ENCODE measurements around the gene PLEKHH2. TPM values are rescaled to one million over a fixed set of nuclear protein-coding genes. Genes with fewer than 3 reads are reported as not detected.
A peak's percentile ranks its signal among the peaks of the same experiment; 100 is the strongest.
"Not testable (repeated sequence)": the region's sequence is repeated elsewhere in the genome, so short reads cannot be mapped to it uniquely, and the experiment has no call there.

The PLEKHH2 gene
- 1.6 TPM for total RNA-seq

DNA sequence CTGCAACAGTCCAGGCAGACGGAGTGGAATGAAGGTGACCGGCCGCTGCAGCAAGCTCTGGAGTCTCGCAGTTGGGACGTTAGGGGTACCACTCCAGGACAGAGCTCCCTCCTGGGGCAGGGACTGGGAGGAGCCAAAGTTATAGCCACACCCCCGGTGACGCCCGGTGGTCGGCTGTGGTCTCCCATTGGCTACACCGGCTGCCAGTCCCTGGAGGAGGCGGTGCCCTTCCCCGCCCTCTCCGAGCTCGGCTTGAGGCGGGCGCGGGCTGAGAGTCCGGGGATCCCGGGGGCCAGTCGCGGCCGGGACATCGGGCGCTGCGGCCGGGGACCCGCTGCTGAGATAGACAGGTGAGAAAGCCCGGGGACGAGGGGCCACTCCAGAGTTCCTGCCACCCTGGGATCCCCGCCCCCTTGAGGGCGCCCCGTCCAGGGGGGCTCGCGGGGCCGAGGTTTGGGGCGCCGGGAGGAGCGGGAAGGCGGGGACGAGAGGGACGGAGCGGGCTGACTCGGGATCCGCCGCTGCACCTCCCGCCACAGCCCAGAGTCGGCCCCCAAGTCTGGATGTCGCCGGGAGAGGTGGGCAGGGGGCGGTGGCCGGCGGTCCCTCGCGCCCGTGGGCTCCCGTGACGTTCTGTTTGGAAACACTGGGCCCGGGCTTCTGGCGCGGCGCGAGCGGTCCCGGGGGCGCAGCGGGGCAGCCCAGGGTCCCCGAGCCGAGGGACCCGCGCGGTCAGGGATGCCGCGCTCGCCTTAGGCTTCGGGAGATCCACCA, at the start of gene PLEKHH2:
Gene PLEKHH2 (plus strand): TSS at position 231 of the 774 bp plus-strand sequence. CDS start 7,414 bp downstream, outside the sequence.
- peak; percentile 99 for ATAC-seq

DNA sequence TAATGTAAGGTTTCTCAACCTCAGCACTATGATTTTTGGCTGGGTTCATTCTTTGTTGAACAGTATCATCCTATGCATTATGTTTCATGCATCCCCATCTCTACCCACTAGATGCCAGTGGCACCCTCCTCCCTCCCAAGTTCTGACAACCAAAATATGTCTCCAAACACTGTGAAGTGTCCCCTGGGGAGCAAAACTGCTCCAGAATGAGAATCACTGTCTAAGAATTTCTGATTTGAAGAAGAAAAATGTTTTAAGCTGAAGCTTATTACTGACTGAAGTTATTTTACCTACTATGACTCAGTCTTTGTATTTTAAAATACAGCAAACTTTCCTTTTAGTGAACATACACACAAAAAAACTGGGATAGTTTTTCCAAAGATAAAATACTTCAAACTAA, 44.6 kb upstream of the PLEKHH2 start:
- ATAC-seq (no peak), DNase-seq (ENCODE audit: low spot score) (no peak)

More for the DNA sequence above, at the start of gene PLEKHH2:
- peak; percentile 86 for DNase-seq (ENCODE audit: low spot score)

DNA sequence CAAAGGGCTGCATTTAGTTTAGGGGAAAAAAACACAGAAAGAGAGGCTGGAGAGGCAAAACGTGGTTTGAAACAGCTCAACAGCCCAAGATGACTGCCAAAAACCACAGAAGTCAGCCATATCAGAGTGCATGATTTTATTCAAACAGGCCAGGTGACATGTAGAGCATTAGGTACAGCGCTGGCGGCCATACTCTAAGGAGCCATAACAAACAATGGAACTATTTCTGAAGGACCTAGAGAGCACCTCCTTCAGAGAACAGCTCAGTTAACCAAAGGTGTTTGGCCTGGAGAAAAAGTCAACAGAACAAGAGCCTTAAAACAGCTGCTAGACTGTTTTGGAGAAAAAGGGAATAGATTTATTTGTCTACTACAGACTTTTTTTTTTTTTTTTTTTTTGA, 43.8 kb upstream of the PLEKHH2 start:
- DNase-seq (ENCODE audit: low spot score) = no peak
- ATAC-seq = no peak

DNA sequence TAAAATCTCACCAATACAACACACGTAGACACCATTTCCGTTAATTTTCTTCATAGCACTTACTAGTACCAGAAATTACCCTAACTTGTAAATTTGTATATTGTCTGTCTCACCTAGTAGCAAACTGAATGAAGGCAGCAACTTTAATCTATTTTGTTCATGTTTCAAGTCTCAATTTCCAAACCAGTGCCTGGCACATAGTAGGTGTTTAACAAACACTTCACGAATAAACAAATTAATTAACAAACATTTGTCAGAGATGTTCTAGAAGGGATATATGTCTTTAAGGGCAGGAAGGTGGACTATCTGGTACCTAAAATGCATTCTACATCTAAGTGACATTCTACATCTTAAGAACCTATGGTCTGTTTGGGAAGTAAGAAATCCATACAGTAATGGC, 42.2 kb upstream of the PLEKHH2 start:
- ATAC-seq = no peak
- no peak for DNase-seq (ENCODE audit: low spot score)

DNA sequence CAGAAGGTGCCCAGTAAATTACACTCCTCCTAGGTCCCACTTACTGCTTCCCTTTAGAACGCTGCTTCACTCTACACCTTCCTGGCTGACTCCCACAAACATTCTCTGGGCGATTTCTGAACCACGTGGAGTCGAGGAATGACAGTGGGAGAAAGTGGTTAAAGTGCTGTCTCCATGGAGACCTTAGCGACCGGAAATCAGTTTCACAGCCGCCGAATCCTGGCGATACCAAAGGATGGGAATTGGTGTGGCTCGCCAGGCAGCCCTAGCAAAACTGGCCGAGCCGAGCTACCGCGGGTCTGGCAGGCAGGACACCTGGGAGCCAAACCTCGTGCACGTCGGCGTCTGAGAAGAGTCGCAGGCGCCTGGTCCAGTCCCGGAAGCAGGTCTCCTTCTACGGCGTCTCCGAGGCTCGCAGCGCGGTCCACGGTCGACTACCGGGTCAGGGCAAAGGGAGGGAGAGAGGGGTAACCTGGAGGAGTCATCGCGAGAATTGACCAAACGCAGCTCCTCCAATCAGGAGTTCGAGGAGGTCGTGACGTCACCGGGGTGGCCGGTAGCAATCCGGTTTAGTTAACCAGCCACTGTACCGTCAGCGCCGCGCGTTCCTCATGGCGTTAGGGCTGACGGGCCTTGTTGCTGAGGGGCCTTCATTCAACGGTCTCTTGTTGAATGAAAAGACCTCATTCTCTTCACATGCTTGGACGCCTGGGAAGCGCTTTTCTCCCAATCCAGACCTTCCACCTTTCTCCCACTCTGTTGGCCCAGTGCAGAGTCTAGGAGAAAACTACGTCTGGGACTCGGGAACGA, 41.3 kb upstream of the PLEKHH2 start, which contains the start of gene THADA:
Gene THADA (minus strand): TSS at position 436 of the 810 bp plus-strand sequence. CDS start 3,646 bp downstream, outside the sequence.
- peak; percentile 99 for DNase-seq (ENCODE audit: low spot score)

DNA sequence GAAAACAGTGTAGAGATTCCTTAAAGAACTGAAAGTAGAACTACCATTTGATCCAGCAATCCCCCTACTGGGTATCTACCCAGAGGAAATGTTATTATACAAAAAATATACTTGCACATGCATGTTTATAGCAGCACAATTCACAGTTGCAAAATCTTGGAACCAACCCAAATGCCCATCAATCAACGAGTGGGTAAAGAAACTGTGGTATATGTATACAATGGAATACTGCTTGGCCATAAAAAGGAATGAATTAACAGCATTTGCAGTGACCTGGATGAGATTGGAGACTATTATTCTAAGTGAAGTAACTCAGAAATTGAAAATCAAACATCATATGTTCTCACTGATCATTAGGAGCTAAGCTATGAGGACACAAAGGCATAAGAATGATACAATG, 36.5 kb upstream of the PLEKHH2 start:
- ATAC-seq = not testable (repeated sequence)

More for the DNA sequence above, 41.3 kb upstream of the PLEKHH2 start, which contains the start of gene THADA:
- ATAC-seq = peak; percentile 97

DNA sequence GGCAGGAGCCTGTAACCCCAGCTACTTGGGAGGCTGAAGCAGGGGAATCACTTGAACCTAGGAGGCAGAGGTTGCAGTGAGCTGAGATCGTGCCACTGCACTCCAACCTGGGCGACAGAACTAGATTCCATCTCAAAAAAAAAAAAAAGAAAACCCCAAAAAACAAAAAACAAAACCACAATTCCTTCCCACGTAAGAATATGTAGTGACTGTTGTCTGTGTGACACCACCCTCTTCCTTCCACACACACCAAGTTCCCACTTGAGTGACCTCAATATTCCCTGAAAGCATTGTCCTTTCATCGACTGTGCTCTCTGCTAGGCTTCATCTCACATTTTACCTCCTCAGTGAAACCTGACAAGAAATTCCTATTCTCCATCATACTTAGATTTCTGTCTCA, 32.4 kb upstream of the PLEKHH2 start:
- DNase-seq (ENCODE audit: low spot score) (no peak), ATAC-seq (no peak)

More for the DNA sequence above, 36.5 kb upstream of the PLEKHH2 start:
- not testable (repeated sequence) for DNase-seq (ENCODE audit: low spot score)

DNA sequence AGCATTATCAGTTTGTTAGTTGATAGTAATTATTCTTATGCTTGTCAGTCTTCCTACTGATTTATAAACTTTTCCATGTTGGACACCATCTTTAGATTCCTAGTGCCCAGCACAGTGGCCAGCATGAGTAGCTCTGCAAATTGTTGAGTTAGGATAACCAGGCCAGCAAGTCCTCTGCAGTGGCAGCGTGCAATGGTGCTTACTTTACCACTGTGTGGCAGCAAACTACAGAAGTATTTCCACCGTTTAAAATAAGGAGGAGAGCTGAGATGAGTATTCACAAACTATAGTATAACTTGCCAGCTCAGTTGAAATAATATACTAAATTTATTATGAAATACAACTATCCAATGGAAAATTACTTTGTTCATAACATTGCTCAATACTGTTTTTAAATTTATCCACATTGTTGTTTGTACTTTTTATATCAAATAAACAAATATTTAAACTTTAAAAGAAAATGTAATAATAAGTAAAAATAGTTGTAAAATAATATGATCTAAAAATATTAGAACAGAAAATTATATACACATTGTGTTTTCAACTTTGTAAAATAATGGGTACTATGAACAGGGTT, 31.9 kb upstream of the PLEKHH2 start:
- ATAC-seq = peak; percentile 83
- no peak for DNase-seq (ENCODE audit: low spot score)

DNA sequence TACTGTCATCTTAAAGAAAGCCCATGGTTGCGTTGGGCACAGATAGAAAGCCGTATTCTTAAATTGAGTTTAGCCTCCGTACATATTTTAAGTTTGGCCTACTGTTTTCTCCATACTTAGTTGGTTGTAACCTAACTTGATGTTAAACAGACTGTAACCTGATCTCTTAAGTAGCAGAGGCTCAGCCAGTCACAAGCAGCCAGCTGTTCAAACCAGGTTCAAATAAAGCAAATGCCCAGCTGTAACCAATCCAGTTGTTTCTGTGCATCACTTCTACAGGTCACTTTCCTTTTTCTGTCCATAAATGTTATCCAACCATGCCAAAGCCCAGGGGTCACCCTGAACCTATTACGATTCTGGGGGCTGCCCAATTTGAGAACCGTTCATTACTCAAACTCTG, 31.2 kb upstream of the PLEKHH2 start:
- ATAC-seq = no peak
- DNase-seq (ENCODE audit: low spot score) = no peak

DNA sequence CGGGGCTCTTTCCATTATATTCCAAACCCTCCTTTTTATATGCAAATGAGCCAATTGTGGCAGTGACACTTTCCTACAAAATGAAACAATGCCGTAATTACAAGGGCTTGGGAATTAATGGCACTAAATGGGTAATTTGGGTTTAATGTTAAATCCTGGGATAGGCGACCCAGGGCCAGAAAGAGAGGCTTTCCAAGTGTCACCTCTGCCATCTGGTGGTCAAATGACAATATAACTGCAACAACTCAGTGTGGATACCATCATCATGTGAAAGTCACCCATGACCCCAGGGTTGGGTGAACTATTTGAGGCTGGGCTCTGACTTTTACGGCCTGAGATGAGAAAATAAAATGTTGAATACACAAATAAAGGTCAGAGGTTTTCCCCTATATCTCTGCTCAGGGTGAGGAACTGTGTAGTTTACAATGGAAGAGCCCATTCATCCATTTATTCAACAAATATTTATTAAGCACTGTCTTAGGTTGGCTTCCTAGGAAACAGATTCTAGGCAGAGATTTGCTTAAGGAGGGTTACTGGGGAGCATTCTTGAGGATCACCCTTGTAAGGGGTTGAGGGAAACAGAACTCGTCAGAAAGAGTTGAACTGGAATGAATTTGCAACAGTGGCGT, 27.7 kb upstream of the PLEKHH2 start:
- peak; percentile 90 for ATAC-seq

DNA sequence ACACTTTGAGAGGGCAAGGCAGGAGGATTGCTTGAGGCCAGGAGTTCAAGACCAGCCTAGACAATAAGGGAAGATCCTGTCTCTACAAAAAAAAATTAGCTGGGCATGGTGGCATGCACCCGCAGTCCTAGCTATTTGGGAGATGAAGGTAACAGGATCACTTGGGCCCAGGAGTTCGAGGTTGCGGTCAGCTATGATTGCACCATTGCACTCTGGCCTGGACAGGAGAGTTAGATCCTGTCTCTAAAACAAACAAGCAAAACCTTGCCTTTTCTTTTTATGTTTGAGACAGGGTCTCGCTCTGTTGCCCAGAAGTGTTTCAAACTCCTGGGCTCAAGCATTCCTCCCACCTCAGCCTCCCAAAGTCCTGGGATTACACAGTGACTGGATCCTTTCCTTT, 26.7 kb upstream of the PLEKHH2 start:
- DNase-seq (ENCODE audit: low spot score) = no peak

More for the DNA sequence above, 27.7 kb upstream of the PLEKHH2 start:
- DNase-seq (ENCODE audit: low spot score) = no peak

DNA sequence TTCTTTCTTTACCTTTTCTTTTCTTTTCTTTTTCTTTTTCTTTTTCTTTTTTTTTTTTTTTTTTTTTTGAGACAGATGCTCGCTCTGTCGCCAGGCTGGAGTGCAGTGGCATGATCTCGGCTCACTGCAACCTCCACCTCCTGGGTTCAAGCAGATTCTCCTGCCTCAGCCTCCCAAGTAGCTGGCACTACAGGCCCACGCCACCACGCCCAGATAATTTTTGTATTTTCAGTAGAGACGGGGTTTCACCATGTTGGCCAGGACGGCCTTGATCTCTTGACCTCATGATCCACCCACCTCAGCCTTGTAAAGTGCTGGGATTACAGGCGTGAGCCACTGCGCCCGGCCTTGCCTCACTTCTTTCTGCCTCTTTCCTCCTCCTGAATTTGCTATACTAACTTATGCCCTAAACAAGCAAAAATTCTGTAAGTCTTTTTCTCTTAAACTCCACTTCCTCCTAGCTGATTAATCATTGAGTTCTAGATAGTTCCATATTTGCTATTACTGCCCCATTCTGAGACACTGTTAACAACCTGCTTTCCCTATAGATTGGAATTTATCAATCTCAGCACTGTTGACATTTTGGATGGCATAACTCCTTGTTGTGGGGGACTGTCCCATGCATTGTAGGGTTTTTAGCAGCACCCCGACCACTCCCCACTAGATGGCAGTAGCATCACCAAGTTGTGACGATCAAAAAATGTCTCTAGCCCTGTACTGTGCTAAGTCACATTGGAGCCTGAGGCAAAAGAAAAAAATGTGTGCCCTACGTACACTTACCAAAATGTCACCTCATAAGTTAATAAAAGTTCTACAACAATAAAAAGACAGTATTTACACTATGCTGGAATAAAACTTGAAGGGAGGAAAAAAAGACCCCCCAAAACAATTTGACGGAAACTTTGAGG, 24.8 kb upstream of the PLEKHH2 start:
- peak; percentile 93 for ATAC-seq
- peak; percentile 69 for DNase-seq (ENCODE audit: low spot score)

More for the DNA sequence above, 26.7 kb upstream of the PLEKHH2 start:
- ATAC-seq = no peak

DNA sequence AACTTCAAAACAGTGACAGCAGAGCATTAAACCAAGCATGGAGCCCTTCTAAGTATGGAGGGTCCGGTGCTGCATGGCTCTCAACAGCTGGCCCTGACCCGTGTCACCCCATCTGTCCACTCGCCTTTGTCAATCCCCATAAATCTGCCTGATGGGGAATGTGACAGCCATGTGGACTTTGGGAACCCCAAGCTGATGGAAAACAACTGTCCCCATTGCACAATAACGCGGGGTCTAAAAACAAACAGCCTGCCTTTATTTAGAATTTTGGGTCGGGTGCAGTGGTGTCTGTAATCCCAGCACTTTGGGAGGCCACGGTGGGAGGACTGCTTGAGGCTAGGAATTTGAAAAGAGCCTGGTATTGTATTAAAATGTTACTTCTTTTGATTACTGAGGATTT, 24.1 kb upstream of the PLEKHH2 start:
- no peak for DNase-seq (ENCODE audit: low spot score)
- no peak for ATAC-seq

DNA sequence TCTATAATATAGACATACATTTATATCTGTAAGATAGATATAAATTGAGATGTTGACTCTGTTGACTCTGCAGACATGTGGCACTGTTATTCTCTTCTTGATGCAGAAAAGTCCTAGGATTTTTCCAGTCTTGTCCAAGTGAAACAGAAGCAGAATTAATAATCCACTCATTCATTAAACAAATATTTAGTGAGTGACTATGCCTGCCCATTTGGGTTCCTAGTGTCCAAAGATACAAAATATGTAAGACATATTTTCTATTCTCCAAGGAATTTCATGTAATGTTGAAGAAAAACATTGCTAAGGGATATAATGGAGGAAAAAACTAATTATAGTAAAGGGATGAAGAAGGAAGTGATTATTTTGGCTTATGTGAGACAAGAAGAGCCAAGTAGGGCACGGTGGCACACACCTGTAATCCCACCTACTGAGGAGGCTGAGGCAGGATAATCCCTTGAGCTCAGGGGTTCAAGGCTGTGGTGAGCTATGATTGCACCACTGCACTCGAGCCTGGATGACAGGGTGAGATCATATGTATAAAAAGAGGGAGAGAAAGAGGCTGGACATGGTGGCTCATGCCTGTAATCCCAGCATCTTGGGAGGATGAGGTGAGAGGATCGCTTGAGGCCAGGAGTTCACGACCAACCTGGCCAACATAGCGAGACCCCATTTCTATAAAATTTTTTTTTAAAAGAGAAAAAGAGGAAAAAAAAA, 19.9 kb upstream of the PLEKHH2 start:
- no peak for ATAC-seq

DNA sequence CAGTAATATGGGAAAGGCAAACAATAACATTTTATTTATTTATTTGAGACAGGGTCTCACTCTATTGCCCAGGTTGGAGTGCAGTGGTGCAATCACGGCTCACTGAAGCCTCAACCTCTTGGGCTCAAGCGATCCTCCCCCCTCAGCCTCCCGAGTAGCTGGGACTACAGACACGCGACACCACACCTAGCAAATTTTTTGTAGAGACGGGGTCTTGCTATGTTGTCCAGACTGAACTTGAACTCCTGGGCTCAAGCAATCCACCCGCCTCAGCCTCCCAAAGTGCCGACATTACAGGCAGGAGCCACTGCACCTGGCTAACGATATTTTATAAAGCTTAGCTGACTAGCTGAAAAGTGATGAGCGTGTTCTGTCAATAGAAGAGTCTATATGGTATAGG, 17.5 kb upstream of the PLEKHH2 start:
- ATAC-seq (no peak), DNase-seq (ENCODE audit: low spot score) (no peak)

More for the DNA sequence above, 19.9 kb upstream of the PLEKHH2 start:
- no peak for DNase-seq (ENCODE audit: low spot score)

DNA sequence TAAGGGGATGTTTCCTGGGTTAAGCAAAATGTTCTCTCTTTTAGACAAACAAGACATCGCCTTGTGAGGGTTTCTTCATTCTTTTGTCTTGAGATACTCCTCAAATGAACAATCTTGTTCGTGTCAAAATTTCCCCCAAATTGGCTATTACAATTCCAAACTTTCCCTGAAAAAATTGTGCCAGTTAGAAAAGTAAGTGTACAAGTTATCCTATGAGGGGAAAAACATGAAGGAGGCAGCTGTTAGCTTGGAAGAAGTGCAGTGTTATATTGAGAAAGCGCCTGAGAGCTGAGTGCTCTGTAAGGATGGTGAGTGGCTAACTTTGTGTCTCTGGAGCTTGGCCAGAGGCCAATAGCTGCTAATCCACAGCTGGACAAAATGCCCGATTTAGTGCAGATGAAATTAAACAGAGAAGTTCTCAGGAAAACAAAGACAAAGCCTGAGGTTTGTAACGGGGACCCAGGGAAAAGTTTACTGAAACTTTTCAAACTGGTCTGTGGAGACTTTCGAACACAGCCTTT, 14.1 kb upstream of the PLEKHH2 start:
- ATAC-seq = no peak
- no peak for DNase-seq (ENCODE audit: low spot score)

DNA sequence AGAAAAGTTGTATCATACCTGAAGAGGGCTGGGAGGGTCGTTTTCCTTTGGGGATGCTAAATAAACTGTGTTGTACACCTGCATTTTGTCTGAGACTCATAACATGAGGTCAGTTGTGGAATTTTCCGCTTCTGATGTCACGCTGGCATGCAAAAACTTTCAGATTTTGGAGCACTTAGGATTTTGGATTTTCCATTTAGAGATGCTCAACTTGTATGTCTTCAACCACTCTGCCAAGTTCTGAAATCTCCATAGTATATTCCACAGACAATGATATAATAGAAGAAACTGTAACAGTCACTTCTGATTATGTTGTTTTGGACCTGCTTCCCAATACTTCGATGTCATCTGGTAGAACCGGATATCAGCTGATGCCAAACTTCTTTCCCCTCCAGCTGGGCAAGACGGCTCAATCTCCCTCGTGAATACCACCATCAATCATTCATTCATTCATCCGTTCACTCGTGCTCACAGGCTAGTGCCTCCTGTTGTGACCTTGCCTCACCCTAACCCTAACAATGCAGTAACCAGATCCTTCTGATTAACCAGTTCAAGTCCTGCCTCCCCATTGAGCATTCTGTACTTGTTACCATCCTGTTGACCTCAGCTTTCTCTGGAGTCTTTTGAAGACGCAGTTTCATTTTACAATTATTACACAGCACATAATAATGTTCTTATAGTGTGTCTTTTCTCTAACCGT, 5.3 kb upstream of the PLEKHH2 start:
- no peak for ATAC-seq

DNA sequence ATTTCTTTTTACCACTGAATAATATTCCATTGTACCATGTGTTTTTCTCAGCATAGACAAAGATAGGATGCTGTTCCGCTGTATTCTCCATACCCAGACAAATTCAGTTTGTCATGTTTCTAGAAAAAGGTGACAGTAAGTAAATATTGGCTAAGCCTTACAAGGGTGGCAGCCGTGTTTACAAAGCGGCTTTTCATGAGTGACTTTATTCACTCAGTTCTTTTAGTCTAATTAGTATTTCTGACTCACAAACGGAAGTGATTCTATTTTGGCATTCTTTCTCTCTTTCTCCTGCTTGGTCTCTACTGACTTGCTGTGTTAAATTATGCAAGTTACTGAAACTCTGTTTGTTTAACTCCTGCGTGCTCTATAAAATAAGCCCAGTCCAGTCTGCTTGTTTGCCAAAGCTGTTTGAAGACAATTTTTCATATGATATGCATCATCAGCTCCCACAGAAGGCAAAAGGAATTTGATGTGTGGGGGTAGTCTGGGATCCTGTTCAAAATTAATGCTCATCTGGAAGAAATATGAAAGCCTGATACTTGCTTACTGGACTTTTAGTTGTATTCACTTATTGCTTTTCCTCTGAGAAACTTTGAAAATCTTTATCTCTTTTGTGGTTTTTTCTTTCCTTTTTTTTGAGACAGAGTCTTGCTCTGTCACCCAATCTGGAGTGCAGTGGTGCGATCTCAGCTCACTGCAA, 2.3 kb upstream of the PLEKHH2 start:
- ATAC-seq = peak; percentile 10

More for the DNA sequence above, 5.3 kb upstream of the PLEKHH2 start:
- no peak for DNase-seq (ENCODE audit: low spot score)

More for the DNA sequence above, 2.3 kb upstream of the PLEKHH2 start:
- no peak for DNase-seq (ENCODE audit: low spot score)
